H1 (cell line): ENCODE data around the gene WDR31. TPM values are rescaled to one million over a fixed set of nuclear protein-coding genes. Genes with fewer than 3 reads are reported as not detected.

ENCODE experiments used
- CTCF ChIA-PET: fragments of 300-600 bp; sonication (Branson Sonifier 250); formaldehyde crosslinking; loops from one replicate; lab custom pipeline; 2021; ENCODE audit not compliant: partially characterized antibody; lab: Charles Lee
- POLR2A ChIA-PET: fragments of 300-600 bp; sonication (Branson Sonifier 250); formaldehyde crosslinking; loops from one replicate; lab custom pipeline; 2021; ENCODE audit warnings: inconsistent platforms; ENCODE audit not compliant: partially characterized antibody; lab: Charles Lee
- DNase-seq, 2 experiments: peaks; one replicate each; pipeline versions ENCODE4 v3.0.0 to v3.0.0-alpha.2; 2010 to 2022; ENCODE audit warnings: low spot score in 2 of 2, low read depth in 1 of 2, mixed read lengths in 1 of 2
- FAIRE-seq: peaks from 2 replicates; lab custom pipeline; 2011; peaks lifted over from hg19 to GRCh38; lab: Jason Lieb, UNC
- H2AFZ ChIP-seq: 2 replicates; pipeline ENCODE4 v1.8.1; 2012; ENCODE audit warnings: low read length, inconsistent platforms
- H2AK5ac ChIP-seq: 2 replicates; pipeline ENCODE4 v1.6.1; 2013; ENCODE audit warnings: low read depth, low read length
- H2BK120ac ChIP-seq: replicated peaks from 2 replicates; pipeline ENCODE3; 2013; ENCODE audit warnings: low read depth, low read length, inconsistent platforms
- H2BK12ac ChIP-seq: 2 replicates; pipeline ENCODE4 v1.6.1; 2013; ENCODE audit warnings: low read depth, low read length
- H2BK15ac ChIP-seq: 2 replicates; pipeline ENCODE4 v1.6.1; 2013; ENCODE audit warnings: low read length
- H2BK20ac ChIP-seq: 2 replicates; pipeline ENCODE4 v1.6.1; 2013; ENCODE audit warnings: low read length
- H2BK5ac ChIP-seq: 2 replicates; pipeline ENCODE4 v1.6.1; 2013; ENCODE audit warnings: low read depth, low read length
- H3K14ac ChIP-seq: 2 replicates; pipeline ENCODE4 v1.6.1; 2013; ENCODE audit warnings: inconsistent platforms; ENCODE audit not compliant: insufficient read length
- H3K18ac ChIP-seq: 2 replicates; pipeline ENCODE4 v1.6.1; 2013; ENCODE audit warnings: low read length; ENCODE audit errors: extremely low read depth
- H3K23ac ChIP-seq: 2 replicates; pipeline ENCODE4 v1.6.1; 2013; ENCODE audit warnings: inconsistent platforms; ENCODE audit not compliant: insufficient read length
- H3K23me2 ChIP-seq: 2 replicates; pipeline ENCODE4 v1.6.1; 2013; ENCODE audit warnings: low read depth, low read length
- H3K27ac ChIP-seq: 2 replicates; pipeline ENCODE4 v1.6.1; 2011; ENCODE audit warnings: low read depth, low read length, inconsistent platforms
- H3K27me3 ChIP-seq, 4 experiments: replicated peaks in 1 of 4; 1 replicate in 1 of 4; 2 replicates in 3 of 4; pipeline versions ENCODE4 v1.6.1 to v1.8.1; 2011 to 2013; ENCODE audit warnings: low read length in 3 of 4, mild to moderate bottlenecking in 3 of 4, inconsistent platforms in 2 of 4, mixed read lengths in 2 of 4, moderate library complexity in 1 of 4; ENCODE audit not compliant: control insufficient read depth in 3 of 4, insufficient read depth in 3 of 4; ENCODE audit errors: extremely low read depth in 1 of 4
- H3K36me3 ChIP-seq, 4 experiments: 2 replicates each; pipeline versions ENCODE4 v1.6.1 to v1.8.1; 2011 to 2013; ENCODE audit warnings: mild to moderate bottlenecking in 4 of 4, low read length in 3 of 4, moderate library complexity in 2 of 4, control low read depth in 1 of 4, inconsistent platforms in 1 of 4; ENCODE audit not compliant: insufficient read depth in 4 of 4, control insufficient read depth in 2 of 4
- H3K4ac ChIP-seq: replicated peaks from 2 replicates; pipeline ENCODE3; 2013; ENCODE audit warnings: low read length, low read depth, mixed read lengths, inconsistent platforms; ENCODE audit not compliant: insufficient read length
- H3K4me1 ChIP-seq, 4 experiments: replicated peaks in 1 of 4; 1 replicate in 1 of 4; 2 replicates in 3 of 4; pipeline versions ENCODE4 v1.6.1 to v1.8.1; 2011 to 2013; ENCODE audit warnings: low read length in 3 of 4, inconsistent platforms in 2 of 4, mixed read lengths in 1 of 4; ENCODE audit not compliant: insufficient read depth in 4 of 4, control insufficient read depth in 3 of 4
- H3K4me2 ChIP-seq, 2 experiments: 2 replicates each; pipeline versions ENCODE4 v1.6.1 to v1.8.1; 2011 to 2013; ENCODE audit warnings: low read depth in 2 of 2, low read length in 2 of 2, control low read depth in 1 of 2, inconsistent platforms in 1 of 2, mild to moderate bottlenecking in 1 of 2; ENCODE audit not compliant: insufficient read depth in 1 of 2
- H3K4me3 ChIP-seq, 4 experiments: fragments of 200-600, 300-600 bp in 1 of 4; sonication (generic), shearing (Covaris generic), sonication (Bioruptor Twin) in 1 of 4; 2 replicates each; pipeline versions ENCODE4 v1.5.1 to v1.8.1; 2011 to 2016; ENCODE audit warnings: low read length in 4 of 4, low read depth in 3 of 4, control low read depth in 2 of 4, inconsistent platforms in 2 of 4, mild to moderate bottlenecking in 2 of 4, mixed read lengths in 1 of 4, moderate library complexity in 1 of 4; ENCODE audit not compliant: insufficient read depth in 2 of 4; ENCODE audit errors: extremely low read depth in 1 of 4
- H3K56ac ChIP-seq: replicated peaks from 2 replicates; pipeline ENCODE3; 2013; ENCODE audit warnings: low read depth, mild to moderate bottlenecking, mixed read lengths, low read length, inconsistent platforms; ENCODE audit not compliant: insufficient read length
- H3K79me1 ChIP-seq: 2 replicates; pipeline ENCODE4 v1.6.1; 2013; ENCODE audit warnings: low read depth, low read length, control low read depth
- H3K79me2 ChIP-seq, 2 experiments: 2 replicates each; pipeline versions ENCODE4 v1.6.1 to v1.8.1; 2012 to 2013; ENCODE audit warnings: low read length in 2 of 2, mild to moderate bottlenecking in 2 of 2, inconsistent platforms in 1 of 2; ENCODE audit not compliant: insufficient read depth in 2 of 2, control insufficient read depth in 1 of 2
- H3K9ac ChIP-seq, 4 experiments: replicated peaks in 1 of 4; 1 replicate in 1 of 4; 2 replicates in 3 of 4; pipeline versions ENCODE4 v1.6.1 to v1.8.1; 2011 to 2013; ENCODE audit warnings: low read depth in 3 of 4, low read length in 3 of 4, control low read depth in 2 of 4, mild to moderate bottlenecking in 2 of 4, moderate library complexity in 2 of 4, inconsistent platforms in 1 of 4; ENCODE audit errors: extremely low read depth in 1 of 4
- H3K9me3 ChIP-seq, 2 experiments: 2 replicates each; pipeline versions ENCODE4 v1.6.1 to v1.8.1; 2012 to 2013; ENCODE audit warnings: mild to moderate bottlenecking in 2 of 2, moderate library complexity in 2 of 2, control low read depth in 1 of 2, inconsistent platforms in 1 of 2, low read depth in 1 of 2, low read length in 1 of 2, mixed read lengths in 1 of 2; ENCODE audit not compliant: insufficient read depth in 2 of 2
- H4K20me1 ChIP-seq, 2 experiments: replicated peaks in 1 of 2; 2 replicates each; pipeline versions ENCODE3 to v1.8.1; 2011 to 2013; ENCODE audit warnings: inconsistent platforms in 2 of 2, low read length in 2 of 2, mild to moderate bottlenecking in 1 of 2; ENCODE audit not compliant: insufficient read depth in 2 of 2, control insufficient read depth in 1 of 2
- H4K5ac ChIP-seq: 2 replicates; pipeline ENCODE4 v1.6.1; 2013; ENCODE audit warnings: low read length, low read depth, mixed read lengths, inconsistent platforms; ENCODE audit not compliant: insufficient read length
- H4K8ac ChIP-seq: 2 replicates; pipeline ENCODE4 v1.8.0; 2013; ENCODE audit warnings: mild to moderate bottlenecking, moderate library complexity, low read length, inconsistent platforms; ENCODE audit not compliant: insufficient read depth; ENCODE audit errors: extremely low read depth
- H4K91ac ChIP-seq: replicated peaks from 2 replicates; pipeline ENCODE3; 2013; ENCODE audit warnings: low read length, mixed read lengths, inconsistent platforms; ENCODE audit not compliant: insufficient read length
- BACH1 ChIP-seq: IDR thresholded peaks from 2 replicates; pipeline ENCODE4 v1.6.1; 2012; ENCODE audit warnings: low read length, improper control_type of control experiment
- CHD1 ChIP-seq: IDR thresholded peaks from 2 replicates; pipeline ENCODE4 v1.6.1; 2012; ENCODE audit warnings: low read depth, low read length, improper control_type of control experiment
- NRF1 ChIP-seq: IDR thresholded peaks from 2 replicates; pipeline ENCODE4 v1.6.1; 2011; ENCODE audit warnings: mild to moderate bottlenecking, low read depth, low read length, improper control_type of control experiment
- SUZ12 ChIP-seq: fragments of 200-600 bp; sonication (generic); IDR thresholded peaks from 2 replicates; pipeline ENCODE4 v1.6.1; 2012; ENCODE audit warnings: mild to moderate bottlenecking, inconsistent platforms, low read length, moderate library complexity, mixed read lengths
- WGBS, 2 experiments: shearing (Covaris generic) in 1 of 2; methylation state at CpG; one replicate each; pipeline versions ENCODE4 v1.1.6 to v1.1.7; 2013 to 2015; ENCODE audit warnings: low lambda C conversion rate in 2 of 2, mixed read lengths in 2 of 2, inconsistent platforms in 1 of 2, low coverage in 1 of 2, missing lambda C conversion rate in 1 of 2; ENCODE audit not compliant: insufficient replicate concordance in 2 of 2, insufficient coverage in 1 of 2, insufficient read length in 1 of 2; ENCODE audit errors: extremely low coverage in 1 of 2, missing lambda C conversion rate in 1 of 2; 5-methylcytosine and 5-hydroxymethylcytosine counted together
- polyA plus RNA-seq, 7 experiments: library from polyadenylated mRNA; depleted of rRNA in 3 of 7; stranded (reverse) in 5 of 7; unstranded in 2 of 7; fragments of >200 nt in 5 of 7; fragments of 200-250 nt in 2 of 7; gene quantifications; 1 replicate in 5 of 7; 2 replicates in 1 of 7; 4 replicates in 1 of 7; pipeline versions ENCODE4 v1.2.1 to v1.2.3, GENCODE V29; 2011 to 2013; ENCODE audit warnings: missing spikeins in 2 of 7, mixed read lengths in 2 of 7
- total RNA-seq: library from RNA; stranded (reverse); fragmentation: NEBNext Ultra II Directional; extraction: Animal tissue kit (Norgen Biotek cat#: 25700); gene quantifications from 2 replicates; pipeline ENCODE4 v1.2.1, GENCODE V29; 2021

WDR31 gene
- total and polyA plus RNA-seq, 2 of the 8 experiments (the other 6 are each of a cell fraction or from before 2014, with no cell fraction given), result 0.27 to 0.28 TPM

DNA sequence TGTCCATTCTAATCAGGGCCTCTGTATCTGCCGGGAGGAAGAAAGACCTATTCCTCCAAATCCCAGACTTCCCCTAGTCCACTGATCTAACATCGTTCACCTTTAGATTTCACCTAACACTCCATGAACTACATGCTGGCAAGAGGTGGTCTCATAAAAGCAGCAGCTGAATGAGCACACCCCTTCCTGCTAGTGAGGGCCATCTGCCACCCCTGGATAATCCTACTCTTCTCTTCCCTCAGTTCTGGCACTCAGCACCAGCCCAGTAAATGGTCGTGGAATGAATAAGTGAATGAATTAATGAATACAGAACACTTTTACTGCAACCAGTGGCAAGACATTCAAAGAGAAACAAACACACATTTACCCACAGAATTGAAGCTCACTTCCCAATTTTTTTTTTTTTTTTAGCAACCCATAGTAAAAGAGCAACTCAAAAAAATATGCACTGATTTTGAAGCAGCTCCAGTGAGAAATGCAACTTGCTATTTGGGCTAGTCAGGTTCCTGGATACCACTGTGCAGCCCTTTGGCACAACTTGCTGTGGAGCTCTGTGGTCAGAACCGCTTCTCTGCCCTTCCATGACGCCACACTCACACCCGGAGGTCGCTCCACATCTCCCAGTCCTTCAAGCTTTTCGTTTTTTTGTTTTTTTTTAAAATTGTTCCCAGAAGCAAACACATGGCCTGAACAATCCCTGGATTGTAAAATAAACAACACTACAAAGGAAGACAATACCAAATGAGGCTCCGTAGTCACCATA, 43.1 kb downstream of the WDR31 start:
- Histone ChIP-seq H3K4ac (no peak overlapping the region), H3K14ac (no peak overlapping the region), H2BK20ac (no peak overlapping the region), H4K5ac (no peak overlapping the region), H3K4me1 (0 out of 7 replicates have a peak, but pooled peaks cover 0 to 2% (median 0%) of the 10 kb centered on the region in 4 experiments), H4K20me1 (peaks cover 0 to 3% of the 10 kb centered on the region in 2 experiments), H3K4me3 (no peak overlapping the region), H3K9me3 (no peaks in the 10 kb centered on the region), H3K27ac (no peak overlapping the region), H2BK120ac (no peak overlapping the region), H3K56ac (no peak overlapping the region), H3K36me3 (peaks cover 0 to 16% (median 12%) of the 10 kb centered on the region in 4 experiments; a peak in 5 of 8 replicates), H2AFZ (no peak overlapping the region), H3K27me3 (peaks cover 0 to 2% (median 0%) of the 10 kb centered on the region in 4 experiments; a peak in 1 of 7 replicates), H3K9ac (no peak overlapping the region), H4K91ac (no peak overlapping the region), H3K79me2 (no peaks in the 10 kb centered on the region), H2BK15ac (no peak overlapping the region), H2BK12ac (no peak overlapping the region), H4K8ac (no peak overlapping the region), H3K4me2 (no peak overlapping the region), H3K18ac (no peak overlapping the region), H2BK5ac (no peak overlapping the region), H3K23me2 (no peaks in the 10 kb centered on the region), H3K79me1 (no peaks in the 10 kb centered on the region), H2AK5ac (no peak overlapping the region), H3K23ac (no peak overlapping the region)
- FAIRE-seq, result no peak
- WGBS, 2 experiments, result 83% methylated on average over 9 of the region's 9 CpGs; no CpG with 5 or more reads in 1 of the 2 experiments
- TF ChIP-seq BACH1, result no peak
- no peak for TF ChIP-seq SUZ12
- no peak for TF ChIP-seq CHD1
- TF ChIP-seq NRF1, result no peak
- DNase-seq, result no peak
- POLR2A ChIA-PET, result interaction anchor here (0.5 kb wide), 1 partner anchor 9 kb away, joined by 4 read pairs; no protein-coding TSS in a partner anchor
- CTCF ChIA-PET, result interaction anchor here (0.7 to 1.8 kb wide), 6 partner anchors 12 to 326 kb away, joined by 3 to 6 read pairs (median 4); partner anchors contain the start of gene CDC26
